ENCODE data around the gene MRPL10. TPM values are rescaled to one million over a fixed set of nuclear protein-coding genes. Genes with fewer than 3 reads are reported as not detected.

MRPL10 gene
- total and polyA plus RNA-seq, 10 of the 15 experiments (the other 5 are each of a cell fraction or from before 2014, with no cell fraction given): 18.9 to 61.9 (median 47.3) TPM

DNA sequence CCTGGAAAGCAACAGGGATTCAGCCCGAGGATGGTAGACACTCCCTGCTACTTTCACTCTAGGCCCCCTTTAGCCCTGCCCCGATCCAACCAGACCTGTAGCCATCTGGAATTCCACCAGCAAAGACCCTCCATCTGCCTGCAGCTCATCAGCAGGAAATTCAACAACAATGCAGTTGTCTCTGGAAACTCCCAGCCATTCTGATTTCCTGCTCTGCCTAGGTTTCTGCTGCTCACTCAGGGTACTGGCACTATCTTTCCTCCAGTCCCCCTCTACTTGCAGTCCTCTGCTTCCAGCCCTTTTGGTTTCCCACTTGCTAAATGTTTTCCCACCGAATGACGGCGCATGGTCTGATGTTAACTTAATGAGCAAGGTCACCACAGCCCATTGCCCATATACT is 22.3 kb upstream of the MRPL10 start:
- no peak overlapping the region for H3K27ac ChIP-seq (ENCODE audit: control insufficient read depth, insufficient read depth)
- intact Hi-C loops (cut with micrococcal nuclease; ENCODE audit: unreplicated experiment): no loop called here
- H3K9me3 ChIP-seq (replicated peaks; ENCODE audit: control insufficient read depth, insufficient read depth, low read length): no peaks in the 10 kb centered on the region
- ChIA-PET CTCF (interaction anchor here (1.0 to 1.4 kb wide), 2 partner anchors 11 to 12 kb away, joined by 4 to 5 read pairs; partner anchors contain the start of gene SCRN2), POLR2A (no interaction called here), SMC1A (ENCODE audit: uncharacterized antibody, unreplicated experiment) (interaction anchor here (2.0 to 13.1 kb wide), 2 partner anchors 12 to 35 kb away, joined by 5 to 231 read pairs; partner anchors contain the start of genes SCRN2 and SP2), RAD21 (ENCODE audit: unreplicated experiment) (no interaction called here)
- H3K27me3 ChIP-seq (replicated peaks in 1 of 2; ENCODE audit: control insufficient read depth in 2 of 2, insufficient read depth in 2 of 2, low read length in 1 of 2): peaks cover 22 to 50% of the 10 kb centered on the region in 2 experiments
- H3K79me2 ChIP-seq (ENCODE audit: control insufficient read depth, insufficient read depth, low read length): no peaks in the 10 kb centered on the region
- no peak overlapping the region for H3K9ac ChIP-seq (ENCODE audit: control insufficient read depth, insufficient read depth, low read length)
- FAIRE-seq: no peak
- no peak overlapping the region for H3K4me3 ChIP-seq
- H3K36me3 ChIP-seq (ENCODE audit: control insufficient read depth in 2 of 2, insufficient read depth in 2 of 2, low read length in 1 of 2): no peaks in the 10 kb centered on the region
- H2AFZ ChIP-seq (ENCODE audit: control insufficient read depth, low read depth, low read length): no peak overlapping the region
- TF ChIP-seq, protein P1, sequence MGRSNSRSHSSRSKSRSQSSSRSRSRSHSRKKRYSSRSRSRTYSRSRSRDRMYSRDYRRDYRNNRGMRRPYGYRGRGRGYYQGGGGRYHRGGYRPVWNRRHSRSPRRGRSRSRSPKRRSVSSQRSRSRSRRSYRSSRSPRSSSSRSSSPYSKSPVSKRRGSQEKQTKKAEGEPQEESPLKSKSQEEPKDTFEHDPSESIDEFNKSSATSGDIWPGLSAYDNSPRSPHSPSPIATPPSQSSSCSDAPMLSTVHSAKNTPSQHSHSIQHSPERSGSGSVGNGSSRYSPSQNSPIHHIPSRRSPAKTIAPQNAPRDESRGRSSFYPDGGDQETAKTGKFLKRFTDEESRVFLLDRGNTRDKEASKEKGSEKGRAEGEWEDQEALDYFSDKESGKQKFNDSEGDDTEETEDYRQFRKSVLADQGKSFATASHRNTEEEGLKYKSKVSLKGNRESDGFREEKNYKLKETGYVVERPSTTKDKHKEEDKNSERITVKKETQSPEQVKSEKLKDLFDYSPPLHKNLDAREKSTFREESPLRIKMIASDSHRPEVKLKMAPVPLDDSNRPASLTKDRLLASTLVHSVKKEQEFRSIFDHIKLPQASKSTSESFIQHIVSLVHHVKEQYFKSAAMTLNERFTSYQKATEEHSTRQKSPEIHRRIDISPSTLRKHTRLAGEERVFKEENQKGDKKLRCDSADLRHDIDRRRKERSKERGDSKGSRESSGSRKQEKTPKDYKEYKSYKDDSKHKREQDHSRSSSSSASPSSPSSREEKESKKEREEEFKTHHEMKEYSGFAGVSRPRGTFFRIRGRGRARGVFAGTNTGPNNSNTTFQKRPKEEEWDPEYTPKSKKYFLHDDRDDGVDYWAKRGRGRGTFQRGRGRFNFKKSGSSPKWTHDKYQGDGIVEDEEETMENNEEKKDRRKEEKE (IDR thresholded peaks at IDR 0.05): no peak
- TF ChIP-seq RFX5 (IDR thresholded peaks at IDR 0.05; ENCODE audit: low read depth, low read length): no peak
- TF ChIP-seq POLR2AphosphoS5 (IDR thresholded peaks at IDR 0.05; ENCODE audit: low read length): no peak
- no peak for TF ChIP-seq POU2F2 (IDR thresholded peaks at IDR 0.05; ENCODE audit: borderline replicate concordance, low read depth, low read length)
- TF ChIP-seq NR2F1 (conservative IDR thresholded peaks at IDR 0.05): no peak
- no peak for TF ChIP-seq BACH1 (IDR thresholded peaks at IDR 0.05; ENCODE audit: borderline replicate concordance)
- no peak for TF ChIP-seq NRF1 (conservative IDR thresholded peaks at IDR 0.05; ENCODE audit: low read depth, low read length)
- TF ChIP-seq FOXM1 (IDR thresholded peaks at IDR 0.05; ENCODE audit: low read depth, low read length): no peak
- no peak for TF ChIP-seq ZBED1 (IDR thresholded peaks at IDR 0.05; ENCODE audit: borderline replicate concordance)
- in situ Hi-C loops (cut with MboI): no loop called here
- no peak for DNase-seq (ENCODE audit: low read depth, low spot score)
- peaks cover 5% of the 10 kb centered on the region for H3K4me1 ChIP-seq (ENCODE audit: control insufficient read depth, insufficient read depth, low read length)
- no peaks in the 10 kb centered on the region for H4K20me1 ChIP-seq (ENCODE audit: control insufficient read depth, insufficient read depth)
- no TSS peak for BruUV-seq (replicated peaks)
- no peak for ATAC-seq
- WGBS (ENCODE audit: insufficient coverage, insufficient replicate concordance, low lambda C conversion rate, missing lambda C conversion rate): 37% methylated on average over 5 of the region's 5 CpGs
- no peak overlapping the region for H3K4me2 ChIP-seq (ENCODE audit: control insufficient read depth, insufficient read depth)
